ENCODE measurements around the gene VILL. TPM values are rescaled to one million over a fixed set of nuclear protein-coding genes. Genes with fewer than 3 reads are reported as not detected.
"Not testable (repeated sequence)": the region's sequence is repeated elsewhere in the genome, so short reads cannot be mapped to it uniquely, and the experiment has no call there.

The VILL gene
- total RNA-seq, 1 donor from 2014 or later: 1.5 TPM

- peak overlapping the region; percentile 1 for H3K4me2 ChIP-seq (ENCODE audit: low read length)
- peaks cover 6% of the 10 kb centered on the region for H3K4me1 ChIP-seq (ENCODE audit: insufficient read depth, low read length)
- Mint-ChIP-seq H3K9me3 (ENCODE audit: unreplicated experiment) (no peaks in the 10 kb centered on the region), H3K27ac (ENCODE audit: unreplicated experiment) (peak overlapping the region; percentile 72), H3K36me3 (ENCODE audit: low read depth, unreplicated experiment) (no peaks in the 10 kb centered on the region), H3K4me3 (ENCODE audit: unreplicated experiment) (no peak overlapping the region), H3K27me3 (ENCODE audit: low read depth, unreplicated experiment) (peaks cover 28% of the 10 kb centered on the region), H3K4me1 (ENCODE audit: low read depth, unreplicated experiment) (peaks cover 3% of the 10 kb centered on the region)
- H2AFZ ChIP-seq (ENCODE audit: low read depth, low read length): peak overlapping the region; percentile 47
- H3K27me3 ChIP-seq (ENCODE audit: insufficient read depth, low read length): no peaks in the 10 kb centered on the region
- DNase-seq (ENCODE audit: low read depth) (no peak), FAIRE-seq (no peak)
- no peaks in the 10 kb centered on the region for H3K36me3 ChIP-seq (ENCODE audit: insufficient read depth, low read length)
- no peak overlapping the region for H3K4me3 ChIP-seq (ENCODE audit: insufficient read depth, low read depth, low read length)
- TF ChIP-seq EZH2 (IDR thresholded peaks at IDR 0.05; ENCODE audit: insufficient read depth, low read length) (no peak), CTCF (IDR thresholded peaks at IDR 0.05; ENCODE audit: insufficient read depth, low read depth, low read length) (no peak)
- H3K27ac ChIP-seq (ENCODE audit: low read depth, low read length): no peak overlapping the region
- no peaks in the 10 kb centered on the region for H3K9me3 ChIP-seq (ENCODE audit: insufficient read depth, low read depth, low read length)
- peaks cover 7% of the 10 kb centered on the region for H4K20me1 ChIP-seq (ENCODE audit: insufficient read depth, low read length)
- no peak overlapping the region for H3K9ac ChIP-seq (ENCODE audit: low read length)
- no peaks in the 10 kb centered on the region for H3K79me2 ChIP-seq (ENCODE audit: insufficient read depth, low read length)
Observed at GRCh38 chr3:38031022-38031994, 40.7 kb downstream of the VILL start.

- Mint-ChIP-seq H3K27me3 (ENCODE audit: low read depth, unreplicated experiment) (peaks cover 33% of the 10 kb centered on the region), H3K4me1 (ENCODE audit: low read depth, unreplicated experiment) (peaks cover 3% of the 10 kb centered on the region), H3K9me3 (ENCODE audit: unreplicated experiment) (no peaks in the 10 kb centered on the region), H3K36me3 (ENCODE audit: low read depth, unreplicated experiment) (no peaks in the 10 kb centered on the region), H3K27ac (ENCODE audit: unreplicated experiment) (no peak overlapping the region), H3K4me3 (ENCODE audit: unreplicated experiment) (no peak overlapping the region)
- H3K79me2 ChIP-seq (ENCODE audit: insufficient read depth, low read length): no peaks in the 10 kb centered on the region
- FAIRE-seq: no peak
- no peak overlapping the region for H3K27ac ChIP-seq (ENCODE audit: low read depth, low read length)
- H3K36me3 ChIP-seq (ENCODE audit: insufficient read depth, low read length): no peaks in the 10 kb centered on the region
- peaks cover 7% of the 10 kb centered on the region for H4K20me1 ChIP-seq (ENCODE audit: insufficient read depth, low read length)
- TF ChIP-seq CTCF (IDR thresholded peaks at IDR 0.05; ENCODE audit: insufficient read depth, low read depth, low read length) (no peak), EZH2 (IDR thresholded peaks at IDR 0.05; ENCODE audit: insufficient read depth, low read length) (no peak)
- no peak overlapping the region for H3K4me2 ChIP-seq (ENCODE audit: low read length)
- no peaks in the 10 kb centered on the region for H3K27me3 ChIP-seq (ENCODE audit: insufficient read depth, low read length)
- no peak overlapping the region for H3K4me3 ChIP-seq (ENCODE audit: insufficient read depth, low read depth, low read length)
- peaks cover 6% of the 10 kb centered on the region for H3K4me1 ChIP-seq (ENCODE audit: insufficient read depth, low read length)
- H3K9ac ChIP-seq (ENCODE audit: low read length): no peak overlapping the region
- no peaks in the 10 kb centered on the region for H3K9me3 ChIP-seq (ENCODE audit: insufficient read depth, low read depth, low read length)
- no peak for DNase-seq (ENCODE audit: low read depth)
- H2AFZ ChIP-seq (ENCODE audit: low read depth, low read length): no peak overlapping the region
Observed at GRCh38 chr3:38032328-38032865, 41.8 kb downstream of the VILL start.

- not testable (repeated sequence) for H3K27ac Mint-ChIP-seq (ENCODE audit: unreplicated experiment); H3K4me3 Mint-ChIP-seq (ENCODE audit: unreplicated experiment); H3K4me3 ChIP-seq (ENCODE audit: insufficient read depth, low read depth, low read length); H3K9me3 ChIP-seq (ENCODE audit: insufficient read depth, low read depth, low read length); H3K4me2 ChIP-seq (ENCODE audit: low read length); H3K4me1 Mint-ChIP-seq (ENCODE audit: low read depth, unreplicated experiment); H3K9ac ChIP-seq (ENCODE audit: low read length); H3K27me3 ChIP-seq (ENCODE audit: insufficient read depth, low read length); H3K36me3 ChIP-seq (ENCODE audit: insufficient read depth, low read length); H4K20me1 ChIP-seq (ENCODE audit: insufficient read depth, low read length); FAIRE-seq; H2AFZ ChIP-seq (ENCODE audit: low read depth, low read length); H3K36me3 Mint-ChIP-seq (ENCODE audit: low read depth, unreplicated experiment); H3K4me1 ChIP-seq (ENCODE audit: insufficient read depth, low read length); H3K9me3 Mint-ChIP-seq (ENCODE audit: unreplicated experiment); H3K79me2 ChIP-seq (ENCODE audit: insufficient read depth, low read length); H3K27ac ChIP-seq (ENCODE audit: low read depth, low read length); DNase-seq (ENCODE audit: low read depth)
- peaks cover 30% of the 10 kb centered on the region for H3K27me3 Mint-ChIP-seq (ENCODE audit: low read depth, unreplicated experiment)
Observed at GRCh38 chr3:38033586-38033985, 43.0 kb downstream of the VILL start.

- not testable (repeated sequence) for H3K4me2 ChIP-seq (ENCODE audit: low read length); DNase-seq (ENCODE audit: low read depth); H3K4me1 Mint-ChIP-seq (ENCODE audit: low read depth, unreplicated experiment); H3K36me3 ChIP-seq (ENCODE audit: insufficient read depth, low read length); H3K27ac ChIP-seq (ENCODE audit: low read depth, low read length); H4K20me1 ChIP-seq (ENCODE audit: insufficient read depth, low read length); H3K4me3 ChIP-seq (ENCODE audit: insufficient read depth, low read depth, low read length); H3K9me3 Mint-ChIP-seq (ENCODE audit: unreplicated experiment); H3K9ac ChIP-seq (ENCODE audit: low read length); H3K27me3 ChIP-seq (ENCODE audit: insufficient read depth, low read length); H3K9me3 ChIP-seq (ENCODE audit: insufficient read depth, low read depth, low read length); H3K79me2 ChIP-seq (ENCODE audit: insufficient read depth, low read length); H3K4me3 Mint-ChIP-seq (ENCODE audit: unreplicated experiment); H2AFZ ChIP-seq (ENCODE audit: low read depth, low read length); H3K36me3 Mint-ChIP-seq (ENCODE audit: low read depth, unreplicated experiment); FAIRE-seq; H3K27ac Mint-ChIP-seq (ENCODE audit: unreplicated experiment)
- H3K27me3 Mint-ChIP-seq (ENCODE audit: low read depth, unreplicated experiment): peaks cover 34% of the 10 kb centered on the region
- peaks cover 13% of the 10 kb centered on the region for H3K4me1 ChIP-seq (ENCODE audit: insufficient read depth, low read length)
Observed at GRCh38 chr3:38034335-38034734, 43.7 kb downstream of the VILL start.

Data from astrocyte (in vitro differentiated cells and primary cell).